Mammary epithelial cell (primary cell): ENCODE data around the gene ZDHHC24.
A peak's percentile ranks its signal among the peaks of the same experiment; 100 is the strongest.

Experiments used
- EZH2 ChIP-seq: IDR thresholded peaks from 2 replicates; pipeline ENCODE4 v1.6.1; 2012; ENCODE audit warnings: low read length, inconsistent platforms, borderline replicate concordance
- TF ChIP-seq, protein P1 (sequence below), 2 donors: IDR thresholded peaks in 1 of 2; conservative IDR thresholded peaks in 1 of 2; 2 replicates each; pipeline ENCODE4 v1.5.1; 2011 to 2012; ENCODE audit warnings: inconsistent platforms in 2 of 2, low read length in 2 of 2, mild to moderate bottlenecking in 2 of 2, control low read depth in 1 of 2, low read depth in 1 of 2; ENCODE audit not compliant: insufficient read depth in 1 of 2; ENCODE audit errors: extremely low read depth in 1 of 2

DNA sequence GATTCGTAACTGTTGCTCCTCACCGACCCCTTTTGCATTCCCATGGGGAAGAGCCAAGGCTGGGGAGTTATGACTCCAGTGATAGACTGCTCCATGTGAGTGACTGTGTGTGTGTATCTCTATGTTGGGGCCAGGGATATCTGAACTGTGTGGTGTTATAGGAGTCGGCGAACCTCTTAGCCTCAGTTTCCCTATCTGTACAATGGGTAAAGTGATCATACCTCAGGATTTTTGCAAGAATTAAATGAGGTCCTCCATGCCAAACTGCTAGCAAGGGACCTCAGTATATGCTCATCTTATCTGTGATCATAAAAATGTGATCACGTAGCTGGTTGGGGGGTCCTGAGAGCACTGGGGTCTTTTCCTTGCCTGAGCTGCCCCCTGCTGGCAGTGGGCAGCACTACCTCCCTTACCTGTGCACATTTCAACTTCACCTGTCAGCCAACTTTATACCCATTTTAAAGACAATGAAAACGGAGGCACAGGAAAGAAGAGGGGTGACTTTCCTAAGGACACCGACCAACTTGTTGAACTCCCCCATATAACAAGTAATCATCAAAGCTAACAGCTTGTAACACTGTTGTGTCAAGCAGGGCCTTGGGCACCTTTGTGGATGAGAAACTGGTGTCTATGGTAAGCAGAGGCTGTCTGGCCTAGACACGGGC lies 67.0 kb downstream of the ZDHHC24 start:
- TF ChIP-seq, protein P1, sequence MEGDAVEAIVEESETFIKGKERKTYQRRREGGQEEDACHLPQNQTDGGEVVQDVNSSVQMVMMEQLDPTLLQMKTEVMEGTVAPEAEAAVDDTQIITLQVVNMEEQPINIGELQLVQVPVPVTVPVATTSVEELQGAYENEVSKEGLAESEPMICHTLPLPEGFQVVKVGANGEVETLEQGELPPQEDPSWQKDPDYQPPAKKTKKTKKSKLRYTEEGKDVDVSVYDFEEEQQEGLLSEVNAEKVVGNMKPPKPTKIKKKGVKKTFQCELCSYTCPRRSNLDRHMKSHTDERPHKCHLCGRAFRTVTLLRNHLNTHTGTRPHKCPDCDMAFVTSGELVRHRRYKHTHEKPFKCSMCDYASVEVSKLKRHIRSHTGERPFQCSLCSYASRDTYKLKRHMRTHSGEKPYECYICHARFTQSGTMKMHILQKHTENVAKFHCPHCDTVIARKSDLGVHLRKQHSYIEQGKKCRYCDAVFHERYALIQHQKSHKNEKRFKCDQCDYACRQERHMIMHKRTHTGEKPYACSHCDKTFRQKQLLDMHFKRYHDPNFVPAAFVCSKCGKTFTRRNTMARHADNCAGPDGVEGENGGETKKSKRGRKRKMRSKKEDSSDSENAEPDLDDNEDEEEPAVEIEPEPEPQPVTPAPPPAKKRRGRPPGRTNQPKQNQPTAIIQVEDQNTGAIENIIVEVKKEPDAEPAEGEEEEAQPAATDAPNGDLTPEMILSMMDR (conservative IDR thresholded peaks at IDR 0.05 in 1 of 2, IDR thresholded peaks at IDR 0.05 in 1 of 2; ENCODE audit: extremely low read depth in 1 of 2, insufficient read depth in 1 of 2, low read depth in 1 of 2, low read length in 2 of 2), result peak; percentile 81 to 87
- TF ChIP-seq EZH2, result no peak
